ENCODE results near the gene OR51B4.
"Not testable (repeated sequence)": the region's sequence is repeated elsewhere in the genome, so short reads cannot be mapped to it uniquely, and the experiment has no call there.

Gene OR51B4

DNA sequence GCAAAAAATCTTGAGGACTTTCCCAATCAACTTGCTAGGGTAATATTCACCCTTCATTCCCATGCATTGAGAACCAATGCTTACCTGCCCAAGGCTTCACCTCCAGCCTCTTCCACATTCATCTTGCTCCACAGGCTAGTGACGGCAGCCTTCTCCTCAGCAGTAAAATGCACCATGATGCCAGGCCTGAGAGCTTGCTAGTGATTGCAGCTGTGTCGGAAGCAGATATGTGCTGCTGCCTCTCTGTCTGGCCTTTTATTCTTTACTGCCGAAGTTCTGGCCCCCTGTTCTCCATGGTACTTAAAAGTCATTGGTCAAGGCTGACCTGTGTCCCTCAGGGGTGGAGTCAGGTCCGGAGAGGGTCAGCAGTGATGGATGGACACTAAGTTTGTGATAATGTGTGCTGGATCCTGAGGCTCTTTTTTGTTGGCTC is 32.0 kb downstream of the OR51B4 start, which contains the start of gene HBE1:
Gene HBE1, minus strand, starts transcription at position 231 of the 433 bp plus-strand sequence. Its CDS starts 55 bp downstream, at position 176.
- DNase-seq, result no peak

DNA sequence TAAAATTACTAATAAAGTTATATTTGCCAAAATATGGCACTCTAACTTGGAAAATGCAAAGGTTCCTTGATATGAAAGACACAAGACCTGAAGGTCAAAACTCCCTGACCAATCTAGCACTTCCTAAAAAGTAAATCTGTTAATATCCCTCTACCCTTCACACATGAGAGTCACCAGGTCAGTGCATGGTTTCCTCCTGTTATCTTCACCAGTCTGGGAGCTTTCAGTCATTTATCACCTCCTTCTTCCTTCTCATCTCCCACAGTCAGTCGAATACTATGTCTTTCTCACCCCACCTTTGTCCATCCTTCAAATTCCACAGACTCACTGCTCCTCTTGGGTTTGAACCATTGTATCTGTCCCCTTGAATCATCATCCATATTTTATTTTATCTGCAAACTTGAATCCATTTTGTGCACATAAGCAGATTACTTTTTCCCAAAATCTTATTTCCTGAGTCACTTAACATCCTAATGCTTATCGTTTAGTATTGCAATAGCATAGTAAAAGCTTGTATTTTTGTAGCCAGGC is 34.6 kb downstream of the OR51B4 start:
- no peak for DNase-seq

- no peak for DNase-seq
Observed at GRCh38 chr11:5266609-5267008, 35.1 kb downstream of the OR51B4 start.

DNA sequence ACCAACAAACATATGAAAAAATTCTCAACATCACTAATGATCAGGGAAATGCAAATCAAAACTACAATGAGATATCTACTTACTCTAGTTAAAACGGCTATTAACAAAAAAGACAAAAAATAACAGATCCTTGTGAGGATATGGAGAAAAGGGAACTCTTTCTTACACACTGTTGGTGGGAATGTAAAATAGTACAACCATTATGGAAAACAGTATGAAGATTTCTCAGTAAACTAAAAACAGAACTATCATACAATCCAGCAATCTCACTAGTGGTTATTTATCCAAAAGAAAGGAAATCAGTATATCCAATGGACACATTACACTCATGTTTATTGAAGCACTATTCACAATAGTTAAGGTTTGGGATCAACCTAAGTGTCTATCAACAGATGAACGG is 35.9 kb downstream of the OR51B4 start:
- no peak for DNase-seq

GRCh38 chr11:5258543-5259262 is 43.0 kb downstream of the OR51B4 start:
- no peak for DNase-seq

DNA sequence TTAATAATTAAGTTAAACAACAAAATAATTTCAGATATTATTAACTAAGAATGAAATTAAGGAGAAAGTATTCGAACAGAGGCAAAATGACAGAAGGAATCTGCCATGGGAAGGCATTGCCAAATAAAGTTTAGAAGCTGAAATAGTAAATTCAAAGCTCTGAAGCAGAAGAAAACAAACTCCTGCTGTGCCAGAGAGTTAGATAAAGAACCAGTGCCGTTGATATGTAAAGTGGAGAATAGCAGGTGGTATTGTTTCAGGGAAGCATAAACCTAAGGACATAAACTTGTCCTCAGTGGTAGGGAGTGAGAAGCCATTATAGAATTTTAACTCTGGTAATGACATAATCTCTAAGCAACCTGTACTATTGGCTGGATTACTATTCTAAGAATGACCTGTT is 44.5 kb downstream of the OR51B4 start:
- DNase-seq, result no peak

GRCh38 chr11:5254646-5255413 is 46.9 kb downstream of the OR51B4 start, which contains the start of gene HBG2:
Gene HBG2 (minus strand): TSS chr11:5254781. CDS start chr11:5254728, 53 bp downstream.
- not testable (repeated sequence) for DNase-seq

DNA sequence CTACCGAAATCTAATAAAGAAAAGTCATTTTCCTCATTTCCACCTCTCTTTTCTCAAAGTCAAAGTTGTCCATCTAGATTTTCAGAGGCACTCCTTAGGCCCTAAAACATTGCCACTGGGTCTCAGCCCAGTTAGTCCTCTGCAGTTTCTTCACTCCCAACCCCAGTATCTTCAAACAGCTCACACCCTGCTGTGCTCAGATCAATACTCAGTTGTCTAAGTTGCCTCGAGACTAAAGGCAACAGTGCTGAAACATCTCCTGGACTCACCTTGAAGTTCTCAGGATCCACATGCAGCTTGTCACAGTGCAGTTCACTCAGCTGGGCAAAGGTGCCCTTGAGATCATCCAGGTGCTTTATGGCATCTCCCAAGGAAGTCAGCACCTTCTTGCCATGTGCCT is 47.7 kb downstream of the OR51B4 start:
- DNase-seq, result not testable (repeated sequence)

DNA sequence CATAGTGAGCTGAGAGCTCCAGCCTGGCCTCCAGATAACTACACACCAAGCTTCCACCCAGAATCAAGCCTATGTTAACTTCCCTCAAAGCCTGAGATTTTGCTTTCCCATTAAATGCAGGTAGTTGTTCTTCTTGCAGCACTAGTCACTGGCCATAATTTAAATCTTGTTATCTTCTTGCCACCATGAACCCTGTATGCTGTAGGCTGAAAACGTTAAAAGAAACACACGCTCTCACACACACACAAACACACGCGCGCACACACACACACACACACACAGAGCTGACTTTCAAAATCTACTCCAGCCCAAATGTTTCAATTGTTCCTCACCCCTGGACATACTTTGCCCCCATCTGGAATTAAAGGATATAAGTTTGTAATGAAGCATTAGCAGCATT is 48.3 kb downstream of the OR51B4 start:
- not testable (repeated sequence) for DNase-seq

DNA sequence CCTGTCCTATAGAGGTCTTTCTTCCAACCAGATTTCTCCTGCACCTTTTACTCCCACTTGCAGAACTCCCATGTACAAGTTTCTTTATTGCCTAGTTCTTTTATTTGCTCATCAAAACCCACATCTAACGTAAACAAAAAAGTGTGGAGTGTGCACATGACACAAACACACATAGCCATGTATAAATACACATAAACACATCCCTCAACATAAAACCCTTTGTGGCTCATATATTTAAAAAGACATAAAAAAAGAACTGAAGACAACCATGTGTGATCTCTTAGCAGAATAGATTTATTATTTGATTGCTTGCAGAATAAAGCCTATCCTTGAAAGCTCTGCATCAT is 48.9 kb downstream of the OR51B4 start:
- DNase-seq, result no peak

DNA sequence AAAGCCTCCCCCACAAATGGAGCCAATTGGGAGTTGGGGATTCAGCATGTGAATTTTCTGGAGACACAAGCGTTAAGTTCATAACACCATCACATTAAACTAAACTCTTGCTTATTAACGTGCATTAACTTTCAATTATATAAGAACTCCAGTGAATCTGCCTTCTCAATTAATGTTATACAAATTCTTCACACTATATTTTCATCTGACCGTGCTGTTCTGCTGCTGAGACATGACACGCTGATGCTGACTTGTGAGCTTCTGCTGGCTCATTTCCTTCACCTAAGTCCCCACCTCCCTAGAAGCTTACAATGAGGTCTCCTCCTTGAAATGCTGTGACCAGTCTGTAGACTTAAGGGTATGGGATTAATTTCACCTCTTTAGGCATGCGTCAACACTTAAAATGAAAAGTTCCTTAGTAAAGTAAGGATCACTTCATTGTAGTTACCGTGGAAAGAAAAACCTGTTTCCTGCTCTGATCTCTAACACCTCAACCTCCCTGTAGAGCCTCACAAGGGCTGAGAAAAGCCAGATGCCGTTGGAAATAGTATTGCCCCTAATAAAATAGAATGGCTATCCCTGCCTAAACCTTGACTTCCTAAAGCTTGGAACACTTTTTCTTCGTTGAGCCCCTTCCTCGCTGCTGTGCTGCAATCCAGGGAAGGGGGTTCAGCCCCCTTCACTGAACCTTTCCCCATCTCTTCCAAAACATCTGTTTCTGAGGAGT is 49.4 kb downstream of the OR51B4 start:
- DNase-seq, result no peak

GRCh38 chr11:5251746-5252145 is 50.0 kb downstream of the OR51B4 start:
- no peak for DNase-seq
